PC-3 (cell line): ENCODE measurements around the gene SEMA4C. TPM values are rescaled to one million over a fixed set of nuclear protein-coding genes. Genes with fewer than 3 reads are reported as not detected.

Experiments used
- ATAC-seq: fragments of 200-7000 bp; cut with Tn5 transposase; 2 replicates; pipeline ENCODE4 v1.9.1; 2020; ENCODE audit warnings: mild to moderate bottlenecking, moderate library complexity
- BruUV-seq: library from RNA; stranded (reverse); fragments of 400-500 nt; replicated peaks from 2 replicates; lab custom pipeline; 2021; lab: Mats Ljungman, UMichigan
- CTCF ChIA-PET: fragments of 300-600 bp; sonication (Branson Sonifier 250); formaldehyde crosslinking; loops from one replicate; lab custom pipeline; 2022; ENCODE audit warnings: antibody characterized with exemption; lab: Charles Lee
- POLR2A ChIA-PET: fragments of 300-600 bp; sonication (Branson Sonifier 250); formaldehyde crosslinking; loops from one replicate; lab custom pipeline; 2022; ENCODE audit warnings: antibody characterized with exemption; ENCODE audit not compliant: unreplicated experiment; lab: Charles Lee
- DNase-seq: peaks from one replicate; pipeline ENCODE4 v3.0.0-alpha.2; 2015
- H2AFZ ChIP-seq: fragments of 300-600 bp; sonication (generic); 2 replicates; pipeline ENCODE4 v1.6.0; 2016; ENCODE audit warnings: antibody characterized with exemption, low read length
- H3F3A ChIP-seq: fragments of 300-600 bp; sonication (generic); one replicate; pipeline ENCODE4 v1.6.0; 2017; ENCODE audit warnings: antibody characterized with exemption, low read length, control low read depth, mild to moderate bottlenecking; ENCODE audit not compliant: unreplicated experiment
- H3K27ac ChIP-seq: fragments of 300-600 bp; sonication (generic); 2 replicates; pipeline ENCODE4 v1.5.1; 2016; ENCODE audit warnings: mild to moderate bottlenecking, low read length
- H3K27me3 ChIP-seq: fragments of 300-600 bp; sonication (generic); 2 replicates; pipeline ENCODE4 v1.6.1; 2016; ENCODE audit warnings: low read length, mixed read lengths
- H3K36me3 ChIP-seq: fragments of 300-600 bp; sonication (generic); 2 replicates; pipeline ENCODE4 v1.6.1; 2016; ENCODE audit warnings: low read depth, mixed run types, low read length, mixed read lengths
- H3K4me1 ChIP-seq: fragments of 300-600 bp; sonication (generic); 2 replicates; pipeline ENCODE4 v1.5.1; 2016; ENCODE audit warnings: low read length; ENCODE audit not compliant: insufficient read depth
- H3K4me2 ChIP-seq: fragments of 300-600 bp; sonication (generic); 2 replicates; pipeline ENCODE4 v1.6.0; 2016; ENCODE audit warnings: low read length
- H3K4me3 ChIP-seq: fragments of 300-600 bp; sonication (generic); 2 replicates; pipeline ENCODE4 v1.5.1; 2016; ENCODE audit warnings: mild to moderate bottlenecking, low read length, mixed read lengths
- H3K79me2 ChIP-seq: fragments of 300-600 bp; sonication (generic); 2 replicates; pipeline ENCODE4 v1.6.1; 2017; ENCODE audit warnings: low read length, mixed read lengths
- H3K9ac ChIP-seq: fragments of 300-600 bp; sonication (generic); 2 replicates; pipeline ENCODE4 v1.6.0; 2016; ENCODE audit warnings: mild to moderate bottlenecking, low read length
- H3K9me2 ChIP-seq: fragments of 300-600 bp; sonication (generic); replicated peaks from 2 replicates; pipeline ENCODE4 v1.6.1; 2016; ENCODE audit warnings: mixed run types, low read length, mixed read lengths
- H3K9me3 ChIP-seq: fragments of 300-600 bp; sonication (generic); 2 replicates; pipeline ENCODE4 v1.6.1; 2016; ENCODE audit warnings: low read length, mixed read lengths
- H4K20me1 ChIP-seq: fragments of 300-600 bp; sonication (generic); 2 replicates; pipeline ENCODE4 v1.6.1; 2016; ENCODE audit warnings: low read length, mixed read lengths
- EZH2 ChIP-seq: fragments of 300-600 bp; sonication (generic); IDR thresholded peaks from one replicate; pipeline ENCODE4 v1.6.1; 2017; ENCODE audit warnings: antibody characterized with exemption, mild to moderate bottlenecking, low read length; ENCODE audit not compliant: unreplicated experiment
- EZH2phosphoT487 ChIP-seq: fragments of 300-600 bp; sonication (generic); IDR thresholded peaks from 2 replicates; pipeline ENCODE4 v1.6.1; 2018; ENCODE audit warnings: mild to moderate bottlenecking, antibody characterized with exemption, low read length, borderline replicate concordance
- intact Hi-C: fragments of 100-400 bp; cut with micrococcal nuclease; formaldehyde crosslinking; loops from 2 replicates; pipeline ENCODE4 v1.9.0; 2023
- total RNA-seq: library from RNA; depleted of rRNA; stranded (reverse); fragments of >200 nt; gene quantifications from 2 replicates; pipeline ENCODE4 v1.2.3, GENCODE V29; 2014
- TF ChIP-seq, protein P1 (sequence below): fragments of 300-600 bp; sonication (generic); conservative IDR thresholded peaks from 2 replicates; pipeline ENCODE4 v1.5.1; 2017; ENCODE audit warnings: antibody characterized with exemption, low read depth, mild to moderate bottlenecking, low read length

Gene SEMA4C
- total RNA-seq, 1 experiment from 2014 or later, result 20.6 TPM

DNA sequence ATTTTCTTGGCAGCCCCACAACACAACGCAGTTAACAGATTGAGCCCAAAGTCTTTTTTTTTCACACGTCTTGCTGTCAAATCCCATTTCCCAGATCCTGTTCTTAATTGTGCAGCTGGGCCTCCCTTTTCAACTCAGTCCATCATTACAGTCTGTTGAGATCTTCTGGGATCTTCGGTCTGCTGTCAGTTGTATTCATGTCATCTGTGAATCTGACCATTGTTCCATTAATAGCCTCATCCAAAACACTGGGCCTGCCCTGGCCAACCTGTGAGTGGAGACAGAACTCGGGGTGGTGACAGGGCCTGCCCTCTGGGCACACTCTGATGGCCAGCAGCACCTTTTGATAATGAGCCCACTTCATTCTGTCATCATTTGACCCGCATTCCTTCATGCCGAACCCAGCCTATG, 39.7 kb upstream of the SEMA4C start:
- no TSS peak for BruUV-seq
- CTCF ChIA-PET, result no interaction called here
- Histone ChIP-seq H3K36me3 (no peaks in the 10 kb centered on the region), H3K9ac (no peak overlapping the region), H3K4me3 (no peak overlapping the region), H3K9me2 (no peaks in the 10 kb centered on the region), H3K79me2 (no peaks in the 10 kb centered on the region), H3K4me2 (no peak overlapping the region), H3K9me3 (no peaks in the 10 kb centered on the region), H3K27ac (no peak overlapping the region), H3K27me3 (no peaks in the 10 kb centered on the region), H4K20me1 (no peaks in the 10 kb centered on the region), H2AFZ (no peak overlapping the region), H3K4me1 (peaks cover 10% of the 10 kb centered on the region), H3F3A (no peaks in the 10 kb centered on the region)
- no peak for ATAC-seq
- intact Hi-C loops, result no loop called here
- POLR2A ChIA-PET, result no interaction called here
- TF ChIP-seq EZH2, result no peak
- DNase-seq, result no peak

DNA sequence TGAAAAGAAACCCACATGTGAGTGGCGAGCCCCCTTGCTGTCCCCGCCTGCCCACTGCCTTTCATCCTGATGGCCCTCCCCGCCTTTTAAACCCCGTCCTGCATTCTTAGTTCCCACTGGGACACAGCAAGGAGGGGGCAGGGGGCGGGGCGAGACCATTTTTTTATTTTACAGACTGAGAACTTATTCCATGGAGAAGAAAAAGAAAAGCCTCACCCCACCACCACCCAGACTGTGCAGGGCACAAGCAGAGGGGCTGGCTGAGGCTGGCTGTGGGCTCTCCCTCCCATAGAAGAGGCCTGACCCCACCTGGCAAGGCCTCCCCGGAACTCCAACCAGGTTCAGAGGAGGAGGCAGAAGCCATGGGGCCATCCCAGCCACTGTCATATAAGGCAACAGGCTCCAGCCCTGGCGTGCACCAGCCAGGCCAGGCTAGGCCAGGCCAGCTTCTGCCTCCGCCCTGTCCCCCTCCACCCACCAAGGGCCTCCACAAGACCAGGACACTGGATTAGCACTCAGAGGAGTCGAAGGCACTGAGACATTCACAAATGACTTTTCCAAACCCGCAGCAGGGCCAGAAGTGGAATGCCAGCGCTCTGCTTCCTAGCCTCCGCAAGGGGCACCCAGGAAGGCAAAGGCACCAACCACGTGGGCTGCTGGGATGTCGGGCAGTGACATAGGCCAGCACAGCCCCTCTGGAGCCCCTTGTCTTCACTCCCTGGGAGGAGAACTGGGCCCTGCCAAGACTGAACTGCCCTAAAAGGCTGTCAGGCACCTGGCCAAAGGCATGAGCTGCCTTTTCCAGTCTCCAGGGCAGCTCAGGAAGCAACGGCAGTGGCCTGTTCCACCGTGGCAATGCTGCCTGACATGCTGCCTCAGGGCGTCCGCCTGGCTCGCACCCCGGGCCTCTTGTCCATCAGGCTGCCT, 37.5 kb upstream of the SEMA4C start:
- Histone ChIP-seq H3F3A (no peaks in the 10 kb centered on the region), H2AFZ (no peak overlapping the region), H3K4me3 (no peak overlapping the region), H3K79me2 (no peaks in the 10 kb centered on the region), H3K27ac (no peak overlapping the region), H3K4me2 (no peak overlapping the region), H3K36me3 (no peaks in the 10 kb centered on the region), H3K27me3 (no peaks in the 10 kb centered on the region), H3K9me3 (no peaks in the 10 kb centered on the region), H3K4me1 (no peaks in the 10 kb centered on the region), H3K9ac (no peak overlapping the region), H4K20me1 (no peaks in the 10 kb centered on the region), H3K9me2 (no peaks in the 10 kb centered on the region)
- ChIA-PET CTCF (no interaction called here), POLR2A (no interaction called here)
- TF ChIP-seq EZH2, result no peak
- TF ChIP-seq, protein P1, sequence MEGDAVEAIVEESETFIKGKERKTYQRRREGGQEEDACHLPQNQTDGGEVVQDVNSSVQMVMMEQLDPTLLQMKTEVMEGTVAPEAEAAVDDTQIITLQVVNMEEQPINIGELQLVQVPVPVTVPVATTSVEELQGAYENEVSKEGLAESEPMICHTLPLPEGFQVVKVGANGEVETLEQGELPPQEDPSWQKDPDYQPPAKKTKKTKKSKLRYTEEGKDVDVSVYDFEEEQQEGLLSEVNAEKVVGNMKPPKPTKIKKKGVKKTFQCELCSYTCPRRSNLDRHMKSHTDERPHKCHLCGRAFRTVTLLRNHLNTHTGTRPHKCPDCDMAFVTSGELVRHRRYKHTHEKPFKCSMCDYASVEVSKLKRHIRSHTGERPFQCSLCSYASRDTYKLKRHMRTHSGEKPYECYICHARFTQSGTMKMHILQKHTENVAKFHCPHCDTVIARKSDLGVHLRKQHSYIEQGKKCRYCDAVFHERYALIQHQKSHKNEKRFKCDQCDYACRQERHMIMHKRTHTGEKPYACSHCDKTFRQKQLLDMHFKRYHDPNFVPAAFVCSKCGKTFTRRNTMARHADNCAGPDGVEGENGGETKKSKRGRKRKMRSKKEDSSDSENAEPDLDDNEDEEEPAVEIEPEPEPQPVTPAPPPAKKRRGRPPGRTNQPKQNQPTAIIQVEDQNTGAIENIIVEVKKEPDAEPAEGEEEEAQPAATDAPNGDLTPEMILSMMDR, result no peak
- TF ChIP-seq EZH2phosphoT487, result no peak
- peak; percentile 43 for ATAC-seq
- DNase-seq, result no peak
- BruUV-seq, result no TSS peak
- intact Hi-C loops, result no loop called here

DNA sequence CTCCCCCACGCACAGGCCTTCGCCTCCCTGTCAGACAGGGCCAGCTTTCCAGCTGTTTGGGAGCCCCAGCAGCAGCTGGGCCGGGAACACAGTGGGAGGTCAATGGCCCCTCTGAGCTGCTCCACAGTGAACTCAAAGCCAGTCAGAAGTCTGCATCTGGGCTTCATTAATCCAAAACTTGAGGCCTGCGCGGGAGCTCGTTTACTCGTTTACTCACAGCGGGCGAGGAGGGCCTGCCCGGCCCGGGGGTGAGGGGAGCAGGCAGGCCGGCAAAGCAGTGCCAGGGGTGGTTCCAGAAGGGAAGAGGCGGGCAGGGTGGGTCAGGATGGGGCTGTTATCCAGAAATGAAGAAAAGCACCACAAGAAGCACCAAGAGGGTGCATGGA, 36.8 kb upstream of the SEMA4C start:
- Histone ChIP-seq H3F3A (no peaks in the 10 kb centered on the region), H3K4me3 (no peak overlapping the region), H3K27ac (no peak overlapping the region), H3K4me1 (no peaks in the 10 kb centered on the region), H3K9ac (no peak overlapping the region), H2AFZ (no peak overlapping the region), H3K9me3 (no peaks in the 10 kb centered on the region), H3K4me2 (no peak overlapping the region), H3K36me3 (no peaks in the 10 kb centered on the region), H3K79me2 (no peaks in the 10 kb centered on the region), H3K9me2 (no peaks in the 10 kb centered on the region), H4K20me1 (no peaks in the 10 kb centered on the region), H3K27me3 (no peaks in the 10 kb centered on the region)
- ChIA-PET CTCF (no interaction called here), POLR2A (no interaction called here)
- ATAC-seq, result no peak
- TF ChIP-seq EZH2, result no peak
- TF ChIP-seq, protein P1, result no peak
- TF ChIP-seq EZH2phosphoT487, result no peak
- intact Hi-C loops, result no loop called here
- DNase-seq, result no peak
- no TSS peak for BruUV-seq
